ENCODE data around the gene NPAS3. TPM values are rescaled to one million over a fixed set of nuclear protein-coding genes. Genes with fewer than 3 reads are reported as not detected.

NPAS3 gene
- polyA plus RNA-seq, 2 of the 4 experiments (the other 2 are of a cell fraction): not detected

GRCh38 chr14:33655421-33655820, 716.7 kb downstream of the NPAS3 start (continued):
- TF ChIP-seq RARB (CRISPR knock-in tag; IDR thresholded peaks at IDR 0.05) (no peak), EHF (CRISPR knock-in tag; IDR thresholded peaks at IDR 0.05) (no peak), JUN (IDR thresholded peaks at IDR 0.05) (no peak)

GRCh38 chr14:33657476-33657875, 718.8 kb downstream of the NPAS3 start:
- H3K4me3 ChIP-seq: no peak overlapping the region
- no peak overlapping the region for H3K27ac ChIP-seq
- TF ChIP-seq POLR2A (IDR thresholded peaks at IDR 0.05; ENCODE audit: low read length): no peak
- TF ChIP-seq TP53 (CRISPR knock-in tag; IDR thresholded peaks at IDR 0.05): no peak
- no peak for TF ChIP-seq MAFK (IDR thresholded peaks at IDR 0.05; ENCODE audit: partially characterized antibody)
- no peak for TF ChIP-seq FOSL2 (IDR thresholded peaks at IDR 0.05)
- TF ChIP-seq FOSL2 (CRISPR knock-in tag; IDR thresholded peaks at IDR 0.05): no peak
- no peak for TF ChIP-seq FOSB (CRISPR knock-in tag; IDR thresholded peaks at IDR 0.05)
- no peak for TF ChIP-seq ATOH8 (CRISPR knock-in tag; IDR thresholded peaks at IDR 0.05; ENCODE audit: low read depth)
- no peak for TF ChIP-seq RFX5 (IDR thresholded peaks at IDR 0.05)
- no peak for TF ChIP-seq CHD4 (IDR thresholded peaks at IDR 0.05; ENCODE audit: borderline replicate concordance)
- no peak for TF ChIP-seq MYC (IDR thresholded peaks at IDR 0.05; ENCODE audit: borderline replicate concordance, low read length)
- TF ChIP-seq PBX3 (IDR thresholded peaks at IDR 0.05): no peak
- no peak for TF ChIP-seq KDM5A (IDR thresholded peaks at IDR 0.05)
- no peak for TF ChIP-seq POLR2AphosphoS2 (conservative IDR thresholded peaks at IDR 0.05; ENCODE audit: low read length)
- no peak for TF ChIP-seq CTCF (IDR thresholded peaks at IDR 0.05)
- CTCF ChIA-PET: no interaction called here
- 6% methylated on average over 3 of the region's 3 CpGs for WGBS (ENCODE audit: missing lambda C conversion rate)
- H3K4me1 ChIP-seq: no peaks in the 10 kb centered on the region
- H3K4me2 ChIP-seq: no peak overlapping the region
- POLR2A ChIA-PET: no interaction called here
- H3K9me3 ChIP-seq: no peaks in the 10 kb centered on the region
- ATAC-seq: no peak
- no peak for FAIRE-seq
- no peak for DNase-seq (ENCODE audit: low read depth in 1 of 2, low spot score in 1 of 2)

- Histone ChIP-seq H3K4me2 (no peak overlapping the region), H3K4me1 (no peaks in the 10 kb centered on the region), H3K9me3 (no peaks in the 10 kb centered on the region), H3K27ac (no peak overlapping the region), H3K4me3 (no peak overlapping the region)
- ATAC-seq (no peak), FAIRE-seq (no peak), DNase-seq (ENCODE audit: low read depth in 1 of 2, low spot score in 1 of 2) (no peak)
- CTCF ChIA-PET: interaction anchor here (0.8 kb wide), 1 partner anchor 8 kb away, joined by 3 read pairs; no protein-coding TSS in a partner anchor
- POLR2A ChIA-PET: no interaction called here
- no peak for TF ChIP-seq EHF (CRISPR knock-in tag; IDR thresholded peaks at IDR 0.05)
- TF ChIP-seq FOSB (CRISPR knock-in tag; IDR thresholded peaks at IDR 0.05): no peak
- no peak for TF ChIP-seq HOXB13 (CRISPR knock-in tag; IDR thresholded peaks at IDR 0.05; ENCODE audit: low read depth)
- TF ChIP-seq RAD21 (conservative IDR thresholded peaks at IDR 0.05 in 1 of 2, IDR thresholded peaks at IDR 0.05 in 1 of 2): no peak
- TF ChIP-seq ZSCAN20 (CRISPR knock-in tag; IDR thresholded peaks at IDR 0.05): no peak
- TF ChIP-seq POLR2AphosphoS2 (conservative IDR thresholded peaks at IDR 0.05; ENCODE audit: low read length): no peak
- TF ChIP-seq HMGXB4 (CRISPR knock-in tag; IDR thresholded peaks at IDR 0.05; ENCODE audit: borderline replicate concordance): no peak
- TF ChIP-seq POLR2A (IDR thresholded peaks at IDR 0.05; ENCODE audit: low read length): no peak
- TF ChIP-seq BCL3 (IDR thresholded peaks at IDR 0.05): no peak
- no peak for TF ChIP-seq ZC3H11A (IDR thresholded peaks at IDR 0.05)
- TF ChIP-seq KDM5A (IDR thresholded peaks at IDR 0.05): no peak
- TF ChIP-seq CHD2 (IDR thresholded peaks at IDR 0.05; ENCODE audit: low read length, partially characterized antibody): no peak
- TF ChIP-seq MAX (IDR thresholded peaks at IDR 0.05): no peak
- 61% methylated on average over 3 of the region's 3 CpGs for WGBS (ENCODE audit: missing lambda C conversion rate)
These were observed 721.6 kb downstream of the NPAS3 start for GRCh38 chr14:33660248-33660647.

Data from A549 (cell line).